ENCODE data around the gene SEC23B.

Gene SEC23B

DNA sequence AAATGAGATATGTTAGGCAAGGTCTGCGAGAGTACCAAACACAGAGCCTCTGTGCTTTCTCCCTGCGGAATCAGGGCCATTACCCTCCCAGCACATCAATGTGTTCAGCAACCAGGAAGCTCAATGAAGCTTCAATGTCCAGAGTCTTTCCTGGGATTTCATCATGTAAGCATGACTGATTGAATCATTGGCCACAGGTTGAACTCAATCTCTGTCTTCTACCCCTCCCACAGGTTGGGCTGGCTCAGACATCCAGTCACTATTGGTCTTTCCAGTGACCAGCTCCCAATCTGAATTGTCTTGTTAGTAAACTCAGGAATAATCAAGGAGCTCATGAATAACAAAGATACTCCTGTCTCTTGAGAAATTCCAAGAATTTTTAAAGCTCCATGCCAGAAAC is 77.4 kb downstream of the SEC23B start:
- in situ Hi-C loops (cut with MboI; ENCODE audit: low sequenced_read_pairs) = no loop called here

DNA sequence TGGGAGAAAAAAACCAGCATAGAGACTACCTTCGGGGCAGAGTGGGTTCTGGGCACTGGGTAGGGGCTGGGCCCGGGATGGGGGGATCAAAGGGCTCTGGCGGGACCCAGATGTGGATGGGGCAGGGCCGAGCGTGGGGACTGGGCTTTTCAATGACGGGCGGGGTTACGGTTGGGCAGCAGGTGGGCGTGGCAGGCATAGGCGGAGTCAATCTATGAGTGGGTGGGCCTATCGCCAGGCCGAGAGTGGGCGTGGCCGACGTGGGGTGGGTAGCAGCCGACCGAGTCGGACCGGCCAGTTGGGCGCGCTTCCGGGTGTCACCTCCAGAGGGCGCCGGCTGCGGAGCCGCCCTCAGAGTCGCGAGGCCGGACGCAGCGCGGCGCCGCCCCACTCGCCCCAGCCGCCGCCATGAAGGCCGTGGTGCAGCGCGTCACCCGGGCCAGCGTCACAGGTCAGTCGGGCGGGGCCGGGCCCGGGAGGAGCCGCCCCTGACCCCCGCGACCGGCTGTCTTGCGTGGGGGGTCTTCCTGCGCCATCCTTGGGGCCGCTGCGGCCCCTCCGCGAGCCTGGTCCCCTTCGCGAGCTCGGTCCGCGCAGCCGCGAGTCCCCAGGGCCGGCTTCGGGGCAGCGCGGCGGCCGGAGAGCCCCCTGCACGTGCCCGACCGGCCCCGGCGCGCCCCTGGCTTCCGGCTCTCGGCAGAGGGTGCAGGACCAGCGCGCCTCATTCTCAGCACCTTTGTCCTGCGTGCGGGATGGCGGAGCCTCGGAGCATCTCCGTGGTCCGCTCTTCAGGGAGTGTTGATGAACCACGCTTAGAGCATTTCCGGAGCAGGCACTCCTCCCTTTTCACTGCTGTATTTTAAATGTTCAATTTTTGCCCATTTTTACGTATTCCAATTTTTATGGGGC is 80.2 kb downstream of the SEC23B start, which contains the start of gene DTD1:
Gene DTD1 (plus strand): TSS at position 390 of the 909 bp plus-strand sequence. CDS start 19 bp downstream, at position 409.
- in situ Hi-C loops (cut with MboI; ENCODE audit: low sequenced_read_pairs) = no loop called here

DNA sequence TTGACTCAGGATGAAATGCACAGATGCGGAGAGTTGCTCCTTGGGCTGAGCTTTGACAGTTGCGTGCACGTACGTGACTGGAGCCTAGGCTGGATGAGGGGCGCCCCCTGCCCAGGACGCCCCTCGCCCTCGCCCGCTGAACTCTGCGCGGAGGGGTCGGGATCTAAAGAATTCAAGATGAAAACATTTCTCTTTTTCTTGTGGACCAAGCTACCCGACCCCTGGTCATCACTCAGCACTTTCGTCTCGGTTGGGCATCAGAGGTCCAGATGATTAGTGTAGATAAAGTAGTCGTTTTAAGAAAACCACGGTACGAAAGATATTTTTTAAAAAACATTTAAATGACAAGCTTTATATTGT is 80.8 kb downstream of the SEC23B start:
- in situ Hi-C loops (cut with MboI; ENCODE audit: low sequenced_read_pairs) = no loop called here

DNA sequence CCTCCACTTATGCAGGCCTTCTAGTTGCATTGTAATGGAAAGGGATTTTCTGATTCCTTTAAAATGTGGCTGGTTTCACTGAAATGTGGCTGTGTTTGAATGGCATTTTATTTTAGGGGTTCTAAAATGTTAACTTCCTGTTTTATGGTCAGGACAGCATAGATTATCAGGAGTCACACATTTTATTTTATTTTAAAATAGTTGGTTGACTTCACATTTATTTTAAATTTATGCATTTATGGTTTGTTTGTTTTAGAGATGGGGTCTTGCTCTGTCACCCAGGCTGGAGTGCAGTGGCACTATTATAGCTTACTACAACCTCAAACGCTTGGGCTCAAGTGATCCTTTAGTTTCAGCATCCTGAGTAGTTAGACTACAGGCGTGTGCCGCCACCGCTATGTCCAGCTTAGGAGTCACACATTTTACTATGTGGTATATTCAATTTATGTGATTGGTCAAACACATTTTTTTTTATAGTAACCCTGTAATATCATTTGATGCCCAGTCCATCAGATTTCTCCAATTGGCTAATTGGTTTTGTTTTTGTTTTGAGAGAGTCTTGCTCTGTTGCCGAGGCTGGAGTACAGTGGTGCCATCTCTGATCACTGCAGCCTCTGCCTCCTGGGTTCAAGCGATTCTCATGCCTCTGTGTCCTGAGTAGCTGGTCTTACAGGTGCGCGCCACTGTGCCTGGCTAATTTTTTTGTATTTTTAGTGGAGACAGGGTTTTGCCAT is 82.4 kb downstream of the SEC23B start:
- in situ Hi-C loops (cut with MboI; ENCODE audit: low sequenced_read_pairs) = no loop called here

DNA sequence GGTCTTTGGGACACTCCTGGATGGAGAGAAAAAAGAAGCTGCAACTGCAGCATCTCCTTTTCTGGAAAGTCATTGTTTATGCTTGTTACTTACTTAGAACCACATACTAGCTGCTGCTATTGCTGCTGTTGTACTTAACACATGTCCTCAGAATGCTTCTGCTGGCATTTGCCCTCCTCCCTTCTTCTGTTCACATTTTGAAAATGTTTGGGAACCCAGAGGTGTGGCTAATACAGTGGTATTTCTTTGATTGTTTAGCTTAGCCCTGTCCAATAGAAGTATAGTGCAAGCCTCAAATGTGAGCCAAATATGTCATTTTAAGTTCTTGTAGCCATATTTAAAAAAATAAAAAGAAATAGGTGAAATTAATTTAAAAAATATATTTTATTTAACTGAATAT is 88.5 kb downstream of the SEC23B start:
- in situ Hi-C loops (cut with MboI; ENCODE audit: low sequenced_read_pairs) = no loop called here

DNA sequence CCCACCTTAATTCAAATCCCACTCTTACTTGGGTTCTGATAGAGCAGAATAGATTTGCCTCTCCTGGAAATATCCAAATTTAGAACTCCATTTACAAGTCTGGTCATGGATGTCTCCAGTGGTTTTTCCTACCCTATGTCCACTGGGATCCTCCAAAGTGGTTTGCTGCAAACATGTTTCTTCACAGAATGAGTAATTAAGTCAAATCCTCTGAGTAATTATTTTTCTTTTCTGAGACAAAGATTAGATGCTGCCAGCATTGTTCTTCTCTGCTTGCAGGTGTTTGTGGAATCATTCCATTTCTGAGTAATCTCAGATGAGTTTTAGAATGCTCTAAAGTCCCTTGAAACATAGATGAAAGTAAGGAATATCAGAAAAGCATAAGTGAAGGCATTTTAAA is 102.0 kb downstream of the SEC23B start:
- in situ Hi-C loops (cut with MboI; ENCODE audit: low sequenced_read_pairs) = no loop called here
